ENCODE measurements around the gene TTC33.
"Not testable (repeated sequence)": the region's sequence is repeated elsewhere in the genome, so short reads cannot be mapped to it uniquely, and the experiment has no call there.

The TTC33 gene, protein sequence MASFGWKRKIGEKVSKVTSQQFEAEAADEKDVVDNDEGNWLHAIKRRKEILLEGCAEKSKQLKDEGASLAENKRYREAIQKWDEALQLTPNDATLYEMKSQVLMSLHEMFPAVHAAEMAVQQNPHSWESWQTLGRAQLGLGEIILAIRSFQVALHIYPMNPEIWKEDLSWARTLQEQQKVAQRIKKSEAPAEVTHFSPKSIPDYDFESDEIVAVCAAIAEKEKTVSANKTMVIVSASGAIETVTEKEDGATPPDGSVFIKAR

DNA sequence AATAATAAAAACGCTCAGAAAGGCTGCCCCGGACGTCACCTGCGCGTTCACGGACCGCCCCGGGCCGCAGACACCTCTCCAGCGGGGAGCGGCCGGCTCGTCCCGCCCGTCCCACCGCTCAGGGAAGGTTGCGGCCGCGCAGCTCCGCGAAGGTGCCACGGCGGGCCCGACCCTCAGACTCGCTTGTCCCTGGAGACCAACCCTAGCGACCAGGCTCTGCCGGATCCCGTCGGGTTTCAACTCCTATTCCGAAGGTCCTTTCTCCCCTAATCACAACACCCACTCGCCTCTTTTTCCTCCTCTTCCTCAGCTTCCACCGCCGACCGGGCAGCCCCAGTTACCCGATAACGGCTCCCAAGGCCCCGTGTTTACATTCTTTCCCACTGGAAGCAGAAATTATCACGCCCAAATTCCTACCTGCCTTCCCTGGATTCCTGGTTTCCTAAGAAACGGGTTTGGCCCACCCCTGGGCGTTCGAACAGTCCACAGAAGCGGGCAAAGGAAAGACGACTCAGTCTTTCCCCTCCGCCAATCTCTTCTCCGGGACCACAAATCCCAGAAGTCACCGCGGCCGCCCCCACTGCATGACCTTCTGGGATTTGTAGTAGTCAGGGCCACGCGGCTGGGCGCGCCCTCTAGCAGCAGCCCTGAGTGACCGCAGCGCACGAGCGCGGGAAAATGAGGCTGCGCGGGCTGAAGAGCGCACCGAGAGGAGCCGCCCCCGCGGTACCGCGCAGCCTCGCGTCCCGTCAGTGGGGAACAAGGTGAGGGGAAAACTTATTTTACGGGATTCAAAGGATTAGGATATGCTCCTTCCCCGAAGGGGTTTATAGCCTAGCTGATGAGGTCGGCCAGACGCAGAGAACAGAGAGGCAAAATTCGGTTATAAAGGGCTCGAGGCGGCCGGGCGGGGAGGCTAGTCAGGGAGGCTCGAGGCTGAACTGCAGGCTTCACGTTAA, at the start of gene TTC33:
TSS of gene TTC33 (minus strand) at position 555 of the 959 bp plus-strand sequence. CDS start 8,943 bp downstream, outside the sequence.
- DNase-seq: peak; percentile 85 to 93

DNA sequence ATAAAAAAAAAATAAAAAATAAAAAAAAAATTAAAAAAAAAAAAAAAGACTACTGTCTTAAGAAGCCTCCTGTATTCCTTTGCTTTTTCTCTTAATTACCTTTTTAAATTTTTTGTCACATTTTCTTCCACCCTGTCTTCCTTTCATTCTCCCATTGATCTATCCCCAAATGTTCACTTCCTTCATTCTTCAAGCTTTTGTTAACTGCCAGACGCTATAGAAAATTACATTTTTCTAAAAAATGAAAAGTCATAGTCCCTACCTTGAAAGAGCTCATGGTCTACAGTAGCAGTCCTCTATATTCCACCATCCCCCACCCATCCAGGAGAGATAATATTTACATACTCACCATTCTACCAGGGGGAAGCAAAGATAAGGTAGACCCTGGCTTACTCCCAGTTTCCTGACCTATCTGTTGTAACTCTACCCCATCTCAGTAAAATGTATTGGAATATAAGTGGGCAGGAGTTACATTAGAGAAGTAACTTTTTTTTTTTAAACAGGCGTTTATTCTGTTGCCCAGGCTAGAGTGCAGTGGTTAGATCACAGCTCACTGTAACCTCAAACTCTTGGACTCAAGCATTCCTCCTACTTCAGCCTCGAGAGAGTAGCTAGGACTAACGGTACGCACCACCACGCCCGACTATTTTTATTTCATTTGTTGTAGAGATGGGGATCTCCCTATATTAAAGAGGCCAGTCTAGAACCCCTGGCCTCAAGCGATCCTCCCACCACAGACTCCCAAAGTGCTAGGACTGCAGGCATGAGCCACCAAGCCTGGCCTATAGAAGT, 46.2 kb upstream of the TTC33 start:
- DNase-seq: no peak

DNA sequence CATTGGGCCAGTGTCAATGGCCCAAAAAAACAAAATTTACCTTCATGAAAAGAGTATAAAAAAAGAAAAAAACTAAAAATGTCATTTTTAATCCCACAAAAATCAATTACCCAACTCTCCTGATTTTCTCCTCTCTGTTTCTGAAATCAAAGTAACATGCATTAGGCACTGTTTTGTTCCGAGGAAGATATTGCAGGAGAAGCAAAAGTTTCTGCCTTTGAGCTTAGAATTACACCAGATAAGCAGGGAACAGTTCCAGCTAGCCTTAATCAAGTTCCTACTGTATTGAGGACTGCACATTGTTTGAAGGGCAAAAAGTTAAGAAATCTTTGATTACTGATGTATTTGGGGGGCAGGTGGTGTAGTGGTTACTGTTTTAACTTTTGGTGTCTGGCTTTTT, 43.5 kb upstream of the TTC33 start:
- DNase-seq: no peak

DNA sequence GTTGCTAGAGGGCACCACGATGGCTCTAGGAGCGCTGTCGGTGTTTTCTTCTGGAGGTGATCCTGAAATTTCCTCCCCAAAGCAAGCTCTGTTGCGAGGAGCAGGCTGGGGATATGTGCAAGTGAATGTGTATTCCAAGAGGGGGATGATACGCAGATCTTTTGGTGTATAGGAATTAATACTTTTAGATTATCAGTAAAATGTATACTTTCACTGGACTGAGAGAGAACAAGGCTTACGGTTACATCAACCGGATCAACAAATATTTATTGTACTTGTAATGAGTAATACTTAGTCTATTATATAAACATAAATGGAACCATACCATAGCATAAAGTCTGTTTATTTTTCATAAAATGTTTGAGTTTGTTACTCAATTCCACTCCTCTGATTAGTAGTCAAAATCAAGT, 43.0 kb upstream of the TTC33 start:
- no peak for DNase-seq

DNA sequence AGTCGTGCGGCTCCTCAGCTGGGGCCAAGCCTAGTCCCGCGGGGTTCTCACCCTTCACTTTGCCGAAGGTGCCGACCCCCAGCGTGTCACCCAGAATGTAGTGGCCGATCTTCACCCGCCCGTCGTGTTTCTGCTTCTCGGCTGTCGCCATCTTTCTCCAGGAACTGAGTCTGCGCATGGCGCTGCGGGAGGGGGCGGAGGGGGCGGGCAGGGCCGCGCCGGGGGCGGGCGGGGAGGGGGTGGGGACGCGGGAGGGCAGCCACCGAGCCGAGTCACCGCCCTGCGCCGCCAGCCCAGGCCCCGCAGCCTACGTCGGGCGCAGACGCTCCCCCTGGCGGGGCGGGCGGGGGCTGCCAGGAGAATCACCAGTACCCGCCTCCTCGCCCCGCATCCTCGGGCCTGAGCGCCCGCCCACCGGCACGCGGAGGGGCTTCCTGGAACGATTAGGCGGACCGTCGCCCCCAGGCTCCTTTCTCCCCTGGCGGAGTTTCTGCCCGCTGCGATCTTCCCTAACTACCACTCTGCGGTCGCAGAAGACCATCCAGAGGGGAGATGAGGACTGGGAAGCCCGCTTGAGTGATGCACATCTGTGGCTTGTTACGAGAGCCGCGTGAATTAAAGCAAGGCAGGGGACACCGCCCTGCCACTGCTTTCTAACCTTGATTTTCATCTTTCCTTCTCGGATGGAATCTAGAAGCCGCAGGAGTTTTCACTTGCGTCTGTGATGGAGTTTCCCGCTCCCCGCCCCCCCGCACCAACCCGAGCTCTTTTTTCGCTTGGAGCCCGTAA, 42.4 kb upstream of the TTC33 start, which contains the start of gene PRKAA1:
TSS of gene PRKAA1 (minus strand) at position 363 of the 789 bp plus-strand sequence. CDS start at position 178, 185 bp downstream.
- peak; percentile 80 to 81 for DNase-seq

DNA sequence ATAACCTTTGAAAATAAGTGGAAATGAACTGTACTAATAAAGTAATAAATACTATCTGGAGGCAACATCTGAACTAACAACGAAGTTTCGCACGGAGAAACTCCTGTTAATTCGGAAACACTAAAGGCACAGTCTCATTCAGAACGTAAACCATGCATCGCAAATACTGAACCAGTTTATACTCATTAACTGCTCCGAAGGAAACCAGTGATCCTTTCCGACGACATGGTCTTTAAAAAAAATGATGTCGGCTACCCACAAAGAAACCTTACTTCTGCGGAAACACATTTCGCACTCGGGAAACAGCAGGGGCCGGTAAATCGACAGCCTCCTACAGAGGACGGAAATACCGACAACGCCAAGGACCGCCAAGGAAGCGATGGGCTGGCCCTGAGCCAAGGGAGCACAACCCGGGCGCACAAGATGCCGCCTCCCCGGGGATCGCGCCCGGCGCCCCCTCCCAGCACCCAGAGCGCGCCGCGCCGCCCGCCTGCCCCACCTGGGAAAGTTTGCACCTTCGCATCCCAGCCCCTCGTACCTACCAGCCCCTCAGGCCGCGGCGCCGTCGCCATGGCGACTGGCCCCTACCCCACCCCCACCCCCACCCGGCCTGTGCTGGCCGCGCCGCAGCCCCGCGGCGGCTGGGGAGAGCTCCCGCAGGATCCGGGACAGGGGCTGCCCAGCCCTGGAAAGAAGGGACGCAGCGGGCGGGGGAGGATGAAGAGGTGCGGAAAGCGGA, 41.7 kb upstream of the TTC33 start:
- DNase-seq: peak in 1 of 2 experiments; percentile 12

DNA sequence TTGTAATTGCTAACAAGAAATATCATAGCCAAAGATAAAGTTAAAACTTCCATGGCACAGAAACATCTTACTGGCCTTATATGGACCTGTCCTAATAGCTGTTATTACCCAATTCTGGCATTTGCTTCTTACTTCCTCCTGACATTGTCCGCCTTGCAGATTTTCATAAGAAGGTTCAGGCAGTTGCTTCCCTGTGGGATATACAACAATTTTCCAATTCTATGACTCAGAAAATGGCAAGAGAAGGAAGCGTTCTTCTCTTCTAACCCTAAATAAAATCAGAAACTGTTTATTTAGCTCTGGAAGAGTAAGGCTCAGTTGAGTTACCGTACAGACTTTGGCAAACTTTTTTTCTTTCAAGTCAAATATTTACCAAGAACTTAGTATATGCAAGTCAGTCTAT, 40.7 kb upstream of the TTC33 start:
- DNase-seq: no peak

DNA sequence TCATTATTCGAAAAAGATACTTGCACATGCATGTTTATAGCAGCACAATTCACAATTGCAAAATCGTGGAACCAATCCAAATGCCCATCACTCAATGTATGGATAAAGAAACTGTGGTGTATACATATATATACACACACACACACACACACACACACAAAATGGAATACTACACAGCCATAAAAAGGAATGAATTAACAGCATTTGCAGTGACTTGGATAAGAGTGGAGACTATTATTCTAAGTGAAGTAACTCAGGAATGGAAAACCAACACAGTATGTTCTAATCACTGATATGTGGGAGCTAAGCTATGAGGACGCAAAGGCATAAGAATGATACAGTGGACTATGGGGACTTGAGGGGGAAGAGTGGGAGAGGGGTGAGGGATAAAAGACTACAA, 39.1 kb upstream of the TTC33 start:
- DNase-seq: not testable (repeated sequence)

DNA sequence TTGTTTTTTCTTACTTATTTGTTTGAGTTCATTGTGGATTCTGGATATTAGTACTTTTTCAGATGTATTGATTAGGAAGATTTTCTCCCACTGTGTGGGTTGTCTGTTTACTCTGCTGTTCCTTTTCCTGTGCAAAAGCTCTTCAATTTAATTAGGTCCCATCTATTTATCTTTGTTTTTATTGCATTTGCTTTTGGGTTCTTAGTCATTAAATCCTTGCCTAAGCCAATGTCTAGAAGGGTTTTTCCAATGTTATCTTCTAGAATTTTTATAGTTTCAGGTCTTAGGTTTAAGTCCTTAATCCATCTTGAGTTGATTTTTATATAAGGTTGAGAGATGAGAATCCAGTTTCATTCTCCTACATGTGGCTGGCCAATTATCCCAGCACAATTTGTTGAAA, 38.6 kb upstream of the TTC33 start:
- DNase-seq: not testable (repeated sequence)

DNA sequence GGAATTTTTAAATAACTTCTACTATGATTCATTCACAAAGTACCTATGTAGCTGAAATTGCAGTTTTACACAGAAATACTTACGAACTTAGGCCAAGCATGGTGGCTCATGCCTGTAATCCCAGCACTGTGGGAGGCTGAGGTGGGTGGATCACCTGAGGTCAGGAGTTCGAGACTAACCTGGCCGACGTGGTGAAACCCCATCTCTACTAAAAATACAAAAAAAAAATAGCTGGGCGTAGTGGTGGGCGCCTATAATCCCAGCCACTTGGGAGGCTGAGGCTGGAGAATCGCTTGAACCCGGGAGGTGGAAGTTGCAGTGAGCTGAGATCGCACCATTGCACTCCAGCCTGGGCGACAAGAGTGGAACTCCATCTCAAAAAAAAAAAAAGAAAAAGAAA, 36.9 kb upstream of the TTC33 start:
- not testable (repeated sequence) for DNase-seq

DNA sequence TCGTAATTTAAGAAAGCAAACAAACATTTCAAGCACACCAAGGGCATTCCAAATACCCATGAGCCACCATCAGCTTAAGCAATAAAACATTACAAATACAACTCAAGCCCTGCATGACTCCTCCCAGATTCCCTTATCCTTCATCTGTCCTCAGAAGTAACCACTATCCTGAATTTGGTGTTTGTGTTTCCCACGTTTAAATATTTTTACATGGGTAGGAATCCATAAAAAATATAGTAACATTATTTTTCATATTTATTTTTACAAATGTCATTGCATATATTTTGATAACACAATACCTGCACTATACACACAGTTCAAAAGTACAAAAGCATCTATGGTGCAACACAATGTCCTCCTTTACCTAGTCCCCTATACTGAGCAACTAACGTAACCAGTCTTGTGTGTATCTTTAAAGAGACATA, 36.0 kb upstream of the TTC33 start:
- DNase-seq: no peak

DNA sequence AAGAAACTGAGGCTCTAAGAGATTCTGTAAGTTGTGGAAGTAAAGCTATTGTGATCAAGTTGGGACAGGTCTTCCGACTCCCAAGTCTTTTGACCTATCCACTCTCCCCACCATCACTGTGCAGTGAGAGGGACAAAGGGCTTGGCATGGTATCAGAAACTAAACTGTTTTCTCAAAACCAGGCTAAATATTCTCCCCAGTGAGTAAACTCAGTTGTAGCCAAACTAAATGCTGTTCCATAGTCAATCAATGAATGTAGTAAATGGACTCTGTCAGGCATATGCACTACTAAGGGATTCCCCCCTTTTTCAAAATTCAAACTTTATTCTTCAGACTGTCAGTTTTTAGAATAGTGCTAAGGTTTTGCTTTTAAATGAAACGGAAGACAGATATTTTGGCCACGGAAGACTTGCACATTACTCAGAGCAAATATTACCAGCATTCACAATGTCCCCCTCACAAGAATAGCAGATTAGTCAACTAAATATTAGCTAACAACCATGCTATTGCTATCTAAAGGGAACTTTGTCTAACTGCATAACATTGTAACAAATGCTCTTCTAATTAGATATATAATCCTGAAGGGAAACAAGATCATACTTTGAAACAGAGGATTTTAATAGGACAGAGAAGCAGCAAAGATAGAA, 35.3 kb upstream of the TTC33 start:
- no peak for DNase-seq

DNA sequence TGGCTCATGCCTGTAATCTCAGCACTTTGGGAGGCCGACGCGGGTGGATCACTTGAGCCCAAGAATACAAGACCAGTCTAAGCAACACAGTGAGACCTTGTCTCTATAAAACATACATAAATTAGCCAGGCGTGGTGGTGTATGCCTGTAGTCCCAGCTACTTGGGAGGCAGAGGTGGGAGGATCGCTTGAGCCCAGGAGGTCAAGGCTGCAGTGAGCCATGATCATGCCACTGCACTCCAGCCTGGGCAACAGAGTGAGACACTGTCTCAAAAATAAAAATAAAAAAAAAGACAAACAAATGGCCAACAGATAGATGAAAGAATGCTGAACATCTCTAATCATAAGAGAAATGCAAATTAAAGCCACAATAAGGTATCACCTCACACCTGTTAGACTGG, 33.2 kb upstream of the TTC33 start:
- not testable (repeated sequence) for DNase-seq

DNA sequence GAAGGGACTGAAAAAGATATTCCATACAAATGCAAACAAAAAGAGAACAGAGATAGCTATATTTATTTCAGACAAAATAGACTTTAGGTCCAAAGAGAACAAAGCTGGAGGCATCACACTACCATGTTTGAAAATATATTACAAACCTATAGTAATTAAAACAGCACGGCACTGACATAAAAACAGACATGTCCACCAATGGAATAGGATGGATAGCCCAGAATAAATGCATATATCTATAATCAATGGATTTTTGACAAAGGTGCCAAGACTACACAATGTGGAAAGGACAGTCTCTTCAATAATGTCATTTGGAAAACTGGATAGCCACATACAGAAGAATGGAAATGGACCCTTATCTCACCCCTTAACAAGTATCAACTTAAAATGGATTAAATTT, 32.2 kb upstream of the TTC33 start:
- DNase-seq: no peak

DNA sequence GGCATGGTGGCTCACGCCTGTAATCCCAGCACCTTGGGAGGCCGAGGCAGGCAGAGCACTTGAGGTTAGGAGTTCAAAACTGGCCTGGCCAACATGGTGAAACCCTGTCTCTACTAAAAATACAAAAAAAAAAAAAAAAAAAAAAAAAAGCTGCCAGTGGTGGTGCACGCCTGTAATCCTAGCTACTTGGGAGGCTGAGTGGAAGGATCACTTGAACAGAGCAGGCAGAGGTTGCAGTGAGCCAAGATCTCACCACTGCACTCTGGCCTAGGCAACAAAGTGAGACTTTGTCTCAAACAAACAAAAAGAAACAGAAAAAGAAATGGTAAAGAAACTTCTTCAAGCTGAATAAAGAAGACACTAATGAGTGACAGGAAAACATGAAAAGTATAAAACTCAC, 30.9 kb upstream of the TTC33 start:
- not testable (repeated sequence) for DNase-seq

DNA sequence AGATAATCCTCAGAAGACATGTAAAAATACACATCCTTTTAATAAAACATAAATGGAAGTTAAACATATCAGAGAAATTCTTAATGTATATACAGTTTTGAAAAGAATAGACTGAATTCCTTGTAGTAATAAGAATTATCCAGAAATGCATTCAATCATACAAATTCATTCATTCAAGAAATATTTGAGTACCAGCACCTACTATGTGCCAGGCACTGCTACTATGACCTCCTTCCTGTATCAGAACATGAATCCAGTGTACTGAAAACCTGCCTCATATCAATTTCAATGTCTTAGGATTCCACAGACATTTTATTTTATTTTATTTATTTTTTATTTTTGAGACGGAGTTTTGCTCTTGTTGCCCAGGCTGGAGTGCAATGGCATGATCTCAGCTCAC, 29.2 kb upstream of the TTC33 start:
- no peak for DNase-seq

DNA sequence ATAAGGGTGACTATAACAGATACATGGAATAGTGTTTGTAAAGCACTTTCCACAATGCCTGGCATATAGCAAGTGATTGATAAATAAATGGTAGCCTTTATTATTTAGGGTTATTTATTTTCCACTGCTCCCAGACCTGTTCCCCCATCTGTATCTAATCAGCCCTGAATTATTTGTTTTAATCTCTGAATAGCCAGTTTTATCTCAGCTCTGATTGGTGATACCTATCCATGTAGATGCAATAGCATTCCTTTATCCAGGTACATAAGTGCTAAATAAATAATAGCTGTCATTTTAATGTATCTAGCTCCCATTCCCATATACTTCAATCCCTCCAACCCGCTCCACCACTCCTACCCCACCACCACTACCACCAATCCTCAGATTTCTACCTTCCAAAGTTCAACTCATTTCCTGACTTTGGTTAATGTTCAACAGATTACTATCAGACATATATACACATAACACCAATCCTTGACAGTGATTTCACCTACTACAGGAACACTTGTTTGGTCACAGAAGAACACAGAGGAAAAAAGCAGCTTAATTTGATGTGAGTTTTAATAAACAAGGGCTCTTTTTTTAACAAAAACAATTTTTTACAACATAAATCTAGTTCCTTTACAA, 28.4 kb upstream of the TTC33 start:
- DNase-seq: no peak

DNA sequence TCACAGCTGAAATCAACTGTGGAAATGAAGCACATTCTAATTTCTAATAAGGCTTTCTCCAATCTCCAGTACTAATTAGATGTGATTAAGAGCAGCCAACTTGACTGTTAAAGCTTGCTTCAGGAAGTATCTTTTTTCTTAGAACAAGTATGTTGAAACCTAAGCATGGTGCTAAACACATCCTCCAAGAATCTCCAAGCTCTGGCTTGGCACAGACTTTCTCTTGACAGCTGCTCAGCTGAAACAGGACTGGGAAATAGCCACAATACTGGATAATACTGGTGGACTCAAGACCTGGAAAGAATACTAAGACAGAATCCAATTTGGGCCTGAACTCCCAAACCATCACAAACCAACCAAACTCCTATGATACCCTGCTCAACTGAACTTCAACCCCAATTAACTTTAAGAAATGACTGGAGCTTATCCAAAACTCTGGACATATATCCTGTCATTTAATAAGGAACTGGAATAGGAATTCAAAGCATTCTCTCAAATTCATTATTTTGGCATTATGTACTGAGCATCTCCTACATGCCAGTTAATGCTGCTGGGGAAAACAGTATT, 26.2 kb upstream of the TTC33 start:
- DNase-seq: no peak

DNA sequence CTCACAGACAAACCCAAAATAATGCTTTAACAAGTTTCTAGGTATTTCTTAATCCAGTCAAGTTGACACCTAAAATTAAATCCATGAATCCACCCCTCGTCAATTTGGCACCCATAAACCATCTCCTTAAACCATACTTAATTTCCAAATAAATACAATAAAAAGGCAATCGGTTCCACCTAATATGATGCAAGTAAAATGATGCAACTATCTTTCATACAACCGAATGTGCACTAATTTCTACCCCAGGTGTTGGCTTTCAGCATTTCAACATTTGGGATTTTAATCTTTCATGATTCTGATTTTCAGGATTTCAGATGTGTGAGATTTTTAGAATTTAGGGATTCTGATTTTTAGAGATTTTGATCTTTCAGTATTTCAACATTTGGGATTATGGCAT, 25.1 kb upstream of the TTC33 start:
- DNase-seq: no peak

DNA sequence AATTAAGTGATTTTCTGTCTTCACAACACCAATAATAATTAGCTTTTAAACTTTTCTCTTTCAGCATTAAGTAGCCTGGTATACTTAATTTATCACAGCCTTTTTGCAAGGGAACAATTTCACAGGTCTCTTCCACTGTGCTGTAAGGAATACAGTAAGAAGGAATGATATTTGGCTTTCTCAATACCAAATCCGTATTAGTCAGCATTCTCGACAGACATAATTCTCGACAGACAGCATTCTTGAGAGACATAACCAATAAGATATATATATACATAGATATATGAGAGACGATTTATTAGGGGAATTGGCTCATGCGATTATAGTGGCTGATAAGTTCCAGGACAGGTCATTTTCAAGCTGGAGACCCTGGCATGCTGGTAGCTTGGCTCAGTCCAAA, 24.4 kb upstream of the TTC33 start:
- no peak for DNase-seq

Data from NCI-H187 (cell line).